Measurements from ENCODE around the gene TPRG1L. TPM values are rescaled to one million over a fixed set of nuclear protein-coding genes. Genes with fewer than 3 reads are reported as not detected.
"Not testable (repeated sequence)": the region's sequence is repeated elsewhere in the genome, so short reads cannot be mapped to it uniquely, and the experiment has no call there.

TPRG1L gene
- total RNA-seq, 1 donor from 2014 or later, result 26.5 TPM

GRCh38 chr1:3618881-3619671, 5.7 kb upstream of the TPRG1L start:
- H3K27ac Mint-ChIP-seq, result no peak overlapping the region
- ATAC-seq (ENCODE audit: low read depth), result peak; percentile 96
- TF ChIP-seq CTCF (IDR thresholded peaks at IDR 0.05), result no peak
- H3K4me1 Mint-ChIP-seq, result peaks cover 38% of the 10 kb centered on the region
- H3K36me3 Mint-ChIP-seq (ENCODE audit: low read depth), result no peaks in the 10 kb centered on the region
- ChIA-PET POLR2A (interaction anchor here (0.7 to 1.7 kb wide), 2 partner anchors 47 to 166 kb away, joined by 3 to 5 read pairs; no protein-coding TSS in a partner anchor), CTCF (interaction anchor here (0.7 to 4.3 kb wide), 15 partner anchors 10 to 1203 kb away, joined by 3 to 46 read pairs (median 5); no protein-coding TSS in a partner anchor)
- peak overlapping the region; percentile 73 for H3K4me3 Mint-ChIP-seq
- intact Hi-C loops (cut with micrococcal nuclease), result loop anchor here (1.0 kb wide), 4 partner anchors 54 to 166 kb away; no protein-coding TSS in a partner anchor
- no peaks in the 10 kb centered on the region for H3K9me3 Mint-ChIP-seq
- peaks cover under 1% of the 10 kb centered on the region for H3K27me3 Mint-ChIP-seq
- DNase-seq, result peak; percentile 51

GRCh38 chr1:3620708-3621107, 4.1 kb upstream of the TPRG1L start:
- no peak for TF ChIP-seq CTCF (IDR thresholded peaks at IDR 0.05)
- no peaks in the 10 kb centered on the region for H3K9me3 Mint-ChIP-seq
- peaks cover 5% of the 10 kb centered on the region for H3K36me3 Mint-ChIP-seq (ENCODE audit: low read depth)
- intact Hi-C loops (cut with micrococcal nuclease), result loop anchor here (10.0 kb wide), 1 partner anchor 976 kb away; no protein-coding TSS in a partner anchor
- no peaks in the 10 kb centered on the region for H3K27me3 Mint-ChIP-seq
- peaks cover 47% of the 10 kb centered on the region for H3K4me1 Mint-ChIP-seq
- H3K27ac Mint-ChIP-seq, result no peak overlapping the region
- ATAC-seq (ENCODE audit: low read depth), result no peak
- no peak for DNase-seq
- ChIA-PET CTCF (interaction anchor here (0.9 to 4.3 kb wide), 9 partner anchors 8 to 168 kb away, joined by 3 to 46 read pairs (median 10); no protein-coding TSS in a partner anchor), POLR2A (no interaction called here)
- H3K4me3 Mint-ChIP-seq, result peak overlapping the region; percentile 19

- H3K27ac Mint-ChIP-seq; H3K36me3 Mint-ChIP-seq (ENCODE audit: low read depth); DNase-seq; H3K27me3 Mint-ChIP-seq; H3K9me3 Mint-ChIP-seq; POLR2A ChIA-PET; H3K4me3 Mint-ChIP-seq; ATAC-seq (ENCODE audit: low read depth): not testable (repeated sequence)
- CTCF ChIA-PET, result interaction anchor here (1.1 to 4.3 kb wide), 7 partner anchors 27 to 169 kb away, joined by 5 to 46 read pairs (median 10); no protein-coding TSS in a partner anchor
- intact Hi-C loops (cut with micrococcal nuclease), result loop anchor here (10.0 kb wide), 1 partner anchor 976 kb away; no protein-coding TSS in a partner anchor
- peaks cover 52% of the 10 kb centered on the region for H3K4me1 Mint-ChIP-seq
Measured at GRCh38 chr1:3621151-3621671, 3.6 kb upstream of the TPRG1L start.

- H3K27me3 Mint-ChIP-seq; H3K4me3 Mint-ChIP-seq; H3K36me3 Mint-ChIP-seq (ENCODE audit: low read depth); ATAC-seq (ENCODE audit: low read depth); DNase-seq; H3K9me3 Mint-ChIP-seq; POLR2A ChIA-PET; H3K27ac Mint-ChIP-seq: not testable (repeated sequence)
- CTCF ChIA-PET, result interaction anchor here (1.1 to 4.3 kb wide), 4 partner anchors 27 to 169 kb away, joined by 5 to 46 read pairs (median 28); no protein-coding TSS in a partner anchor
- intact Hi-C loops (cut with micrococcal nuclease), result loop anchor here (10.0 kb wide), 1 partner anchor 977 kb away; no protein-coding TSS in a partner anchor
- H3K4me1 Mint-ChIP-seq, result peaks cover 53% of the 10 kb centered on the region
Measured at GRCh38 chr1:3622102-3622501, 2.7 kb upstream of the TPRG1L start.

- ChIA-PET POLR2A (interaction anchor here (0.6 kb wide), 1 partner anchor 54 kb away, joined by 3 read pairs; no protein-coding TSS in a partner anchor), CTCF (no interaction called here)
- ATAC-seq (ENCODE audit: low read depth) (no peak), DNase-seq (no peak)
- TF ChIP-seq CTCF (IDR thresholded peaks at IDR 0.05), result no peak
- intact Hi-C loops (cut with micrococcal nuclease), result loop anchor here (1.0 to 10.0 kb wide), 4 partner anchors 27 to 979 kb away; partner anchors contain the start of genes LRRC47 and WRAP73
- no peak overlapping the region for H3K27ac Mint-ChIP-seq
- H3K4me1 Mint-ChIP-seq, result peaks cover 53% of the 10 kb centered on the region
- H3K27me3 Mint-ChIP-seq, result no peaks in the 10 kb centered on the region
- peaks cover 21% of the 10 kb centered on the region for H3K36me3 Mint-ChIP-seq (ENCODE audit: low read depth)
- H3K9me3 Mint-ChIP-seq, result no peaks in the 10 kb centered on the region
- H3K4me3 Mint-ChIP-seq, result peak overlapping the region; percentile 95
Measured at GRCh38 chr1:3623441-3624199, 1.2 kb upstream of the TPRG1L start.
